Stomach (tissue), 4 donors: Measurements from ENCODE around the gene FAM193A.

Experiments
- CTCF ChIP-seq, 7 experiments: fragments of 450-650 bp in 4 of 7; fragments of 200-600 bp in 3 of 7; sonication (generic) in 3 of 7; IDR thresholded peaks; one replicate each; pipeline ENCODE4 v1.5.1; 2016 to 2019; ENCODE audit warnings: antibody characterized with exemption in 7 of 7, control low read depth in 2 of 7, mild to moderate bottlenecking in 1 of 7
- EP300 ChIP-seq: sonication (generic); formaldehyde crosslinking; IDR thresholded peaks from one replicate; pipeline ENCODE4 v1.6.1; 2017; ENCODE audit warnings: antibody characterized with exemption
- POLR2A ChIP-seq, 4 donors: fragments of 450-650 bp; IDR thresholded peaks; one replicate each; pipeline ENCODE4 v1.6.1; 2016; ENCODE audit warnings: antibody characterized with exemption in 4 of 4, control low read depth in 2 of 4, mild to moderate bottlenecking in 1 of 4, moderate library complexity in 1 of 4
- POLR2AphosphoS5 ChIP-seq, 3 donors: sonication (generic); formaldehyde crosslinking; IDR thresholded peaks; one replicate each; pipeline ENCODE4 v1.6.1; 2016; ENCODE audit warnings: antibody characterized with exemption in 3 of 3

- no peak for TF ChIP-seq CTCF (IDR thresholded peaks at IDR 0.05)
- no peak for TF ChIP-seq POLR2A (IDR thresholded peaks at IDR 0.05)
- TF ChIP-seq POLR2AphosphoS5 (IDR thresholded peaks at IDR 0.05) = no peak
- no peak for TF ChIP-seq EP300
Measured at GRCh38 chr4:2621419-2621818, 85.0 kb downstream of the FAM193A start.
